Measurements from ENCODE around the gene CASQ1. TPM values are rescaled to one million over a fixed set of nuclear protein-coding genes. Genes with fewer than 3 reads are reported as not detected.

CASQ1 gene
- total RNA-seq, 2 experiments from 2014 or later: not detected

DNA sequence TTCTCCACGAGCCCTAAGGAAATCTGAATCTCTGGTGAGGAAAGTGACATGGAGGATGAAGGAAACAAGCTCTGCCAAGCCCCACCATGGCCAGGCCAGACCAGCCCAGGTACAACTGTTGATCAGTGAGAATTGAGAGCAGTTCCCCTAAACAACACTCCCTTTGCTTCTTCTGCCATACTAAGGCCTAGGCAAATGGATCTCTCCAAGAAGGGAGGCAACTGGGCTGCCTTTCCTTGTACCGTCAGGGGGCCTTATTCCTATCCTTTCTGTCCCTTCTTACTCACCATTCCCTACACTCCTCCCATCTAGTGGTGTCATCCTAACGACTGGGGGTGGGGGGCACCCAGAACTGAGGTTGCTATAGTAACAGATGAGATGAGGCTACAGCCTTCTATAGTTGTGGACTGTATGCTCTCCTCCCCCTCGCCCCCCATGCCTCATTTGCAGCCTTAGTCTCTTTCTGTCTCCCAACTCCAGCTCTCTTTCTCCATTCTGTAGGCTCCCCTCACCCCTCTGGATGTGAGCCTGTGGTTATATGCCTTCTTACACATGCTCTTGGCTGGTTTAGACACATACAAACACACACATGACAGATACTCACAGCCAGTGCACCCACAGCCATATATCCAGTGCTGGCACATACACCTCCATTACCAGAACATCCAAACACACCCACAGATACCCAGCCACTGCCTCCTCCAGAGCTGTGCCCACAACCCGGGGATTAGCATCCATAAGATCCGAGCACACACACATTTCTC is 18.4 kb downstream of the CASQ1 start:
- DNase-seq: no peak
- H3K4me3 Mint-ChIP-seq: no peak overlapping the region
- POLR2A ChIA-PET: no interaction called here
- H3K27ac Mint-ChIP-seq: peak overlapping the region; percentile 22
- no peaks in the 10 kb centered on the region for H3K9me3 Mint-ChIP-seq
- H3K36me3 Mint-ChIP-seq (ENCODE audit: low read depth): peaks cover 16% of the 10 kb centered on the region
- CTCF ChIA-PET: interaction anchor here (1.0 to 1.8 kb wide), 4 partner anchors 13 to 43 kb away, joined by 3 to 6 read pairs (median 4); no protein-coding TSS in a partner anchor
- peaks cover 38% of the 10 kb centered on the region for H3K4me1 Mint-ChIP-seq
- no peaks in the 10 kb centered on the region for H3K27me3 Mint-ChIP-seq

DNA sequence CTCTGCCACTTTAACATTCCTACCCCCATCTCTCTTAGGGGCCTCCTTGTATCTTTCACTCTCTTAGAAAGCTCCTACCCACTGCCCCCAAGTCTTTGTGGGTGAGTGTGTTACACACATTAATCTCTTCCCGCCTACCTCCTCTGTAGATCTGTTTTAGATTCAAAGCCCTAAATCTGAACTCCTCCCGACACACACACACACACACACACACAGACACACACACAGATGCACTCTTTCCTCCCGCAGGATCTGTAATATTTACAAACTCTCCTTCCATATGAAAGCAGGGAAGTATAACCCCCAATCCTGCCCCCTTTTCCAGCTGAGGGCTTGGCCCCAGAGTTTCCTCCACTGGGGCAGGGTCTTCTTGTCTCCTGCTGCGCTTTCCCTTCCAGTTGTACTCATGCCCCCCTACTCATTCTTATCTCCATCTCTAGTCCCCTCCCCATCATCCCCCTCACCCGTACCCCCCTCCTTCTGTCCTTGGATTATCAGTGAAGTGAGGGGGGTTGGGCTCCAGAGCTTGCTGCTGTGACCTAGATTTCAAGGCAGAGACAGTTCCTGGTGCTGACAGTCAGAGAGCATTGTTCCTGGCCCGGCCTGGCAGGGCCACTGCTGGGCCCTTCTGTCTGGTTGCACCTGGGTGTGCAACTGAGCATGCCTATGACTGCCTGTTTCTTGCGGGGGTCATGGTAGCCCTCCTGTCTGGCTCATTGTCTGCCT is 19.1 kb downstream of the CASQ1 start:
- no peak for DNase-seq
- no peaks in the 10 kb centered on the region for H3K9me3 Mint-ChIP-seq
- peaks cover 31% of the 10 kb centered on the region for H3K4me1 Mint-ChIP-seq
- peaks cover 19% of the 10 kb centered on the region for H3K36me3 Mint-ChIP-seq (ENCODE audit: low read depth)
- no peak overlapping the region for H3K27ac Mint-ChIP-seq
- POLR2A ChIA-PET: no interaction called here
- CTCF ChIA-PET: interaction anchor here (0.9 to 2.0 kb wide), 4 partner anchors 14 to 108 kb away, joined by 3 to 6 read pairs (median 4); no protein-coding TSS in a partner anchor
- H3K4me3 Mint-ChIP-seq: no peak overlapping the region
- no peaks in the 10 kb centered on the region for H3K27me3 Mint-ChIP-seq

DNA sequence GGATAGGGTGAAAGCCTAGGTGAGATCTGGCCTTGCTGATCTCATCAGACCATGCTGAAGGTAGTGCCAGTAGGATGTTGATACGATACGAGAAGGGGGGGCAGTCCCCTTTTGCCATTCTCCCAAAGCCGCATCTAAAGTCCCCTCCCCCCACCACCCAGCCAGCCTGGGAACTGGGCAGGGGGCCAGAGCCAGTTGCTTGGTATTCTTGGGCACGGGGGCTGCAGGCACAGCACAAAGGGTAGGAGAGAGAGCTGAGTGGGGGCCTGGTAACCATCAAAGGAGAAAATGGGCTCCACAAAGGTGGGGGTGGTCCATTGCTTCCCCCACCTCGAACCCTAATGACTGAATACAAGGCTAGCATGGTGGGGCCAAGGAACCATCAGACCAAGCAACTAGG is 20.2 kb downstream of the CASQ1 start:
- ChIA-PET POLR2A (no interaction called here), CTCF (interaction anchor here (0.7 to 2.0 kb wide), 3 partner anchors 8 to 109 kb away, joined by 4 to 8 read pairs (median 7); no protein-coding TSS in a partner anchor)
- Mint-ChIP-seq H3K4me3 (no peak overlapping the region), H3K4me1 (peaks cover 25% of the 10 kb centered on the region), H3K27me3 (no peaks in the 10 kb centered on the region), H3K9me3 (no peaks in the 10 kb centered on the region), H3K36me3 (ENCODE audit: low read depth) (peaks cover 30% of the 10 kb centered on the region), H3K27ac (no peak overlapping the region)
- no peak for DNase-seq

GRCh38 chr1:160211046-160211790 is 20.8 kb downstream of the CASQ1 start:
- H3K4me3 Mint-ChIP-seq: no peak overlapping the region
- peaks cover 35% of the 10 kb centered on the region for H3K36me3 Mint-ChIP-seq (ENCODE audit: low read depth)
- peak overlapping the region; percentile 22 for H3K27ac Mint-ChIP-seq
- no peak for DNase-seq
- peaks cover 22% of the 10 kb centered on the region for H3K4me1 Mint-ChIP-seq
- no peaks in the 10 kb centered on the region for H3K9me3 Mint-ChIP-seq
- ChIA-PET POLR2A (no interaction called here), CTCF (interaction anchor here (0.7 to 2.0 kb wide), 4 partner anchors 9 to 110 kb away, joined by 3 to 8 read pairs (median 6); no protein-coding TSS in a partner anchor)
- no peaks in the 10 kb centered on the region for H3K27me3 Mint-ChIP-seq

- Mint-ChIP-seq H3K9me3 (no peaks in the 10 kb centered on the region), H3K4me3 (no peak overlapping the region), H3K27me3 (no peaks in the 10 kb centered on the region), H3K36me3 (ENCODE audit: low read depth) (peaks cover 41% of the 10 kb centered on the region), H3K4me1 (peaks cover 6% of the 10 kb centered on the region), H3K27ac (no peak overlapping the region)
- POLR2A ChIA-PET: no interaction called here
- DNase-seq: no peak
- CTCF ChIA-PET: no interaction called here
These were observed 24.2 kb downstream of the CASQ1 start for GRCh38 chr1:160214481-160215140.

DNA sequence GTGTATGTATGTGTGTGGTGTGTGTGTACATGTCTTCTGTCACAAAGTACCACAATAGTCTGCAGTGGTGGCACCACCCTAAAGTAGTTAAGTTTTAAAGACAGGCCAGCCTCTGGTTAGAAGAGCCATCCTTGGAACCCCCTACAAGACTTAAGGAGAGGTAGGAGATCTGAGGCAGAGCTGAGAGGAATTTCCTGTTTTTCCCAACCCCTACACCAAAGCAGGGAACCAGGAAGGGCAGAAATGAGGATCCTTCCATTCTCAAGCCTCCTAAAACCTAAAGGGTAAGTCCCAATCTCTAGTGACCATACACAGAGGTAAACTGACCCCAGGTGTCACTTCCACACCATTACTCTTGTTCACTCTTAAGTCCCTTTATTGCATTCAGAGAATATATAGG is 25.9 kb downstream of the CASQ1 start:
- DNase-seq: no peak
- Mint-ChIP-seq H3K27me3 (no peaks in the 10 kb centered on the region), H3K4me3 (no peak overlapping the region), H3K9me3 (no peaks in the 10 kb centered on the region), H3K36me3 (ENCODE audit: low read depth) (peaks cover 46% of the 10 kb centered on the region), H3K4me1 (no peaks in the 10 kb centered on the region), H3K27ac (no peak overlapping the region)
- ChIA-PET CTCF (no interaction called here), POLR2A (no interaction called here)

DNA sequence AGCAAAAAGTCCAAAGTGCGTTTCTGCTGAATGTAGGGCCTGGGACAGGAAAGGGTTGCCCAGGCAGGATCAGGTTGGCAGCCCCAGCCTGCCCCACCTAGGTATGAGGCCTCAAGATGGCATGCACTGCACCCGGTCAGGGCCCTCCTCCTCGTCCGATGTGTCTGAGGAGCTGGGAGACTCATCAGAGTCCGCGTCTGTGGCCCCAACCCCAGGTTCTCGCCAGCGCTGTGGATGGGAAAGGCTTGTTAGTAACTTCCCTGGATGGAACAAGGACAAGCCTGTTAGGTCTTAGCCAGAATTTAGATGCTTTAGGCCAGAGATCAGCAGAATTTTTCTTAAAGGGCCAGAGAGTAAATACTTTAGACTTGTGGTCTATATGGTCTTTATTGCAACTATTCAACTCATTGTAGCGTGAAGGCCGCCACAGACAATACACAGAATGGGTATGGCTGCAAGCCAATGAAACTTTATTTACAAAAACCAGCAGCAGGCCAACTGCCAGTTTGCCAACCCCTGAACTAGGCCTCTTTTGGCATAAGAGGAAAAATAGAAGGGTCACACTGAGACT is 27.2 kb downstream of the CASQ1 start:
- ChIA-PET POLR2A (no interaction called here), CTCF (interaction anchor here (0.6 to 2.1 kb wide), 7 partner anchors 10 to 159 kb away, joined by 3 to 7 read pairs (median 3); no protein-coding TSS in a partner anchor)
- Mint-ChIP-seq H3K4me1 (no peaks in the 10 kb centered on the region), H3K4me3 (no peak overlapping the region), H3K27ac (no peak overlapping the region), H3K27me3 (no peaks in the 10 kb centered on the region), H3K9me3 (no peaks in the 10 kb centered on the region), H3K36me3 (ENCODE audit: low read depth) (peaks cover 50% of the 10 kb centered on the region)
- DNase-seq: no peak

GRCh38 chr1:160219062-160219929 is 28.9 kb downstream of the CASQ1 start:
- ChIA-PET CTCF (interaction anchor here (1.0 to 2.1 kb wide), 5 partner anchors 10 to 158 kb away, joined by 3 to 7 read pairs (median 3); no protein-coding TSS in a partner anchor), POLR2A (interaction anchor here (0.6 kb wide), 1 partner anchor 48 kb away, joined by 3 read pairs; no protein-coding TSS in a partner anchor)
- H3K27ac Mint-ChIP-seq: no peak overlapping the region
- peaks cover 51% of the 10 kb centered on the region for H3K36me3 Mint-ChIP-seq (ENCODE audit: low read depth)
- H3K27me3 Mint-ChIP-seq: no peaks in the 10 kb centered on the region
- DNase-seq: no peak
- H3K9me3 Mint-ChIP-seq: no peaks in the 10 kb centered on the region
- no peak overlapping the region for H3K4me3 Mint-ChIP-seq
- no peaks in the 10 kb centered on the region for H3K4me1 Mint-ChIP-seq

- POLR2A ChIA-PET: no interaction called here
- no peaks in the 10 kb centered on the region for H3K4me1 Mint-ChIP-seq
- no peak overlapping the region for H3K27ac Mint-ChIP-seq
- H3K4me3 Mint-ChIP-seq: no peak overlapping the region
- CTCF ChIA-PET: interaction anchor here (0.6 to 1.2 kb wide), 4 partner anchors 23 to 878 kb away, joined by 3 read pairs; no protein-coding TSS in a partner anchor
- H3K9me3 Mint-ChIP-seq: no peaks in the 10 kb centered on the region
- no peaks in the 10 kb centered on the region for H3K27me3 Mint-ChIP-seq
- no peak for DNase-seq
- H3K36me3 Mint-ChIP-seq (ENCODE audit: low read depth): peaks cover 48% of the 10 kb centered on the region
These were observed 29.9 kb downstream of the CASQ1 start for GRCh38 chr1:160220301-160220700.

DNA sequence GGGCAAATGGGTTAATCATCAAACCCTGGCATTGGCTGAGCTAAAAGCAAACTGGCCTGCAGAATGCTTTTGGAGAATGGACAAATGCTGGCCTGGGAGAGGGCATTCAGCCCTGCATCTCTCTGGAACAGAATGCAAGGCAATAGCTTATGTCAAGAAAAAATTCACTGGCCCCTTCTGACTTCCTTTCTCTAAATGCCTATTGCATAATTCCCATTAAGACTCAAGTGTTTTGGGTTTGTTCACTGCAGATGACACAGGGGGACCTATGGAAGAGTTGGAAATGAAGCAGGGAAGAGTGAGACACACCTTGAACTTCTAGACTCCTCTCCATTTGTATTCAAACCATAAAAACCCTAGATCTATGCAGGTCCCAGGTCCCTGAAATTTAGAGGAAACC is 30.7 kb downstream of the CASQ1 start:
- Mint-ChIP-seq H3K9me3 (no peaks in the 10 kb centered on the region), H3K27ac (no peak overlapping the region), H3K36me3 (ENCODE audit: low read depth) (peaks cover 40% of the 10 kb centered on the region), H3K4me1 (no peaks in the 10 kb centered on the region), H3K27me3 (no peaks in the 10 kb centered on the region), H3K4me3 (no peak overlapping the region)
- DNase-seq: no peak
- CTCF ChIA-PET: interaction anchor here (0.7 to 1.3 kb wide), 3 partner anchors 14 to 31 kb away, joined by 3 to 4 read pairs (median 3); no protein-coding TSS in a partner anchor
- POLR2A ChIA-PET: no interaction called here

- H3K36me3 Mint-ChIP-seq (ENCODE audit: low read depth): peaks cover 39% of the 10 kb centered on the region
- H3K4me1 Mint-ChIP-seq: no peaks in the 10 kb centered on the region
- H3K27me3 Mint-ChIP-seq: no peaks in the 10 kb centered on the region
- no peak overlapping the region for H3K4me3 Mint-ChIP-seq
- DNase-seq: no peak
- ChIA-PET CTCF (interaction anchor here (0.5 kb wide), 1 partner anchor 65 kb away, joined by 4 read pairs; no protein-coding TSS in a partner anchor), POLR2A (no interaction called here)
- no peak overlapping the region for H3K27ac Mint-ChIP-seq
- no peaks in the 10 kb centered on the region for H3K9me3 Mint-ChIP-seq
These were observed 32.2 kb downstream of the CASQ1 start for GRCh38 chr1:160222546-160222945.

Data from activated CD4-positive, alpha-beta T cell treated with anti-CD3 and anti-CD28 coated beads, Interleukin-2, amount 10 ng/mL, durations not matched to agents 7 days and 5 days (primary cell).